Measurements from ENCODE around the gene SELENOF. TPM values are rescaled to one million over a fixed set of nuclear protein-coding genes. Genes with fewer than 3 reads are reported as not detected.

SELENOF gene
- total RNA-seq, 1 experiment from 2014 or later: 175 TPM

DNA sequence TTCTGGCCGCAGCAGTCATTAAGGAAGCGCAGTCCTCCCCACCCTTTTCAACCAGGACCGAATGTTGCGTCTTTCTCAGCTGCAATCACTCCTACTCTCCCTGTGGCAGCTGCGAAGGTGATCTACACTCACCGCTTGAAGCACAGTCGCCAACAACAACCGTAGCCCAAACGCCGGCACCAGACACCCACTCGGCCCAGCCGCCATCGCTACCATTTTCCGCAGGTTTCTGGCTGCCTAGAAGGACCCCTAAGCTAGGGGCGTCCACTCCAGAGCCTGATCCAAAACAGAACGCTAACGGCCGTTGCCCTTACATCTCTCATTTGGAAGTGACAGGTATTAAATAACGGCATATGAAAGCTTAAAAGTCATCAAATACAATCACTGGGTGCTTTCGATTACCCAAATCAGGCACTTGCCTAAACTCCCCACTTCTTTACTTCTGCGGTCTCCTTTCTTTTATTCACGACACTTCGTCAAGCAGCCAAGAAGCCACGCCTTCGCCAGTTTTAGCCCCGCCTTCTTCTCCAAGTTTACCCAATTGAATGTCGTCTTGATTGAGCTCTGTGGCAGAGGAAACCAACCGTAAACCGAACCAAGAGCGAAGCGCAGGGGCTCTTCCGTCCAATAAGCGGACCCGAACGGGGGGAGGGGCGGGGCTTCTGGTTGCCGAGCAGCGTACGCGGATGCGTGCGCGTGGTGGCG is at the start of gene SELENOF (continued):
- TF ChIP-seq, protein P1, sequence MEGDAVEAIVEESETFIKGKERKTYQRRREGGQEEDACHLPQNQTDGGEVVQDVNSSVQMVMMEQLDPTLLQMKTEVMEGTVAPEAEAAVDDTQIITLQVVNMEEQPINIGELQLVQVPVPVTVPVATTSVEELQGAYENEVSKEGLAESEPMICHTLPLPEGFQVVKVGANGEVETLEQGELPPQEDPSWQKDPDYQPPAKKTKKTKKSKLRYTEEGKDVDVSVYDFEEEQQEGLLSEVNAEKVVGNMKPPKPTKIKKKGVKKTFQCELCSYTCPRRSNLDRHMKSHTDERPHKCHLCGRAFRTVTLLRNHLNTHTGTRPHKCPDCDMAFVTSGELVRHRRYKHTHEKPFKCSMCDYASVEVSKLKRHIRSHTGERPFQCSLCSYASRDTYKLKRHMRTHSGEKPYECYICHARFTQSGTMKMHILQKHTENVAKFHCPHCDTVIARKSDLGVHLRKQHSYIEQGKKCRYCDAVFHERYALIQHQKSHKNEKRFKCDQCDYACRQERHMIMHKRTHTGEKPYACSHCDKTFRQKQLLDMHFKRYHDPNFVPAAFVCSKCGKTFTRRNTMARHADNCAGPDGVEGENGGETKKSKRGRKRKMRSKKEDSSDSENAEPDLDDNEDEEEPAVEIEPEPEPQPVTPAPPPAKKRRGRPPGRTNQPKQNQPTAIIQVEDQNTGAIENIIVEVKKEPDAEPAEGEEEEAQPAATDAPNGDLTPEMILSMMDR (IDR thresholded peaks at IDR 0.05 in 2 of 3, conservative IDR thresholded peaks at IDR 0.05 in 1 of 3; ENCODE audit: borderline replicate concordance in 1 of 3, insufficient read depth in 1 of 3, low read depth in 2 of 3, low read length in 2 of 3): no peak
- no peak for TF ChIP-seq CBX3 (IDR thresholded peaks at IDR 0.05; ENCODE audit: low read depth)
- no peak for TF ChIP-seq ZFX (IDR thresholded peaks at IDR 0.05)
- TF ChIP-seq JUND (IDR thresholded peaks at IDR 0.05): no peak
- no peak for TF ChIP-seq SRF (IDR thresholded peaks at IDR 0.05; ENCODE audit: low read depth)

DNA sequence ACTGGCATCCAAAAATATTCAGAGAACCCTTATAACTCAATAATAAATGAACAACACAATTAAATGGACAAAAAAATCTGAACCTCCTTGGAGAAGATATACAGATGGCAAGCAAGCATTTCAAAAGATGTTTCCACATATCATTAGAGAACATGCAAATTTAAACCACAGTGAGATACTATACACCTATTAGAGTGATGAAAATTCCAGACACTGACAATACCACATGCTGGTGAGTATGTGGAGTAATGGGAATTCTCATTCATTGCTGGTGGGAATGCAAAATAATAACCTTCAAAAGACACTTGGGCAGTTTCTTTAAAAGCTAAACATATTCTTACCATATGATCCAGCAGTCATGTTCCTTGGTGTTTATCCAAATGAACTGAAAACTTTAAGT is 46.6 kb upstream of the SELENOF start:
- intact Hi-C loops (cut with micrococcal nuclease): no loop called here
- Histone ChIP-seq H3K4me2 (ENCODE audit: low read length) (no peak overlapping the region), H2AFZ (ENCODE audit: low read depth, low read length, poor library complexity, severe bottlenecking) (no peak overlapping the region), H3K9me2 (ENCODE audit: insufficient read depth) (no peaks in the 10 kb centered on the region), H3K27me3 (ENCODE audit: insufficient read depth, low read length) (no peaks in the 10 kb centered on the region), H3K9ac (ENCODE audit: low read length) (no peak overlapping the region), H3K79me2 (ENCODE audit: insufficient read depth, low read length) (no peaks in the 10 kb centered on the region), H3K27ac (ENCODE audit: low read depth, low read length) (no peak overlapping the region), H3K9me3 (ENCODE audit: control insufficient read depth in 1 of 2, insufficient read depth in 1 of 2, low read depth in 1 of 2, low read length in 2 of 2) (no peaks in the 10 kb centered on the region), H4K20me1 (ENCODE audit: insufficient read depth) (no peaks in the 10 kb centered on the region), H3K4me1 (ENCODE audit: control insufficient read depth in 1 of 2, insufficient read depth in 2 of 2, low read length in 2 of 2) (no peaks in the 10 kb centered on the region), H3K36me3 (ENCODE audit: control insufficient read depth in 1 of 2, insufficient read depth in 2 of 2, low read length in 2 of 2) (no peaks in the 10 kb centered on the region), H3K4me3 (replicated peaks in 1 of 2; ENCODE audit: low read depth in 1 of 2, low read length in 2 of 2) (no peak overlapping the region)
- ChIA-PET RAD21 (ENCODE audit: low non-redundant PET in 1 of 2, low total read pairs in 2 of 2, uncharacterized antibody in 2 of 2, unreplicated experiment in 2 of 2) (no interaction called here), CTCF (no interaction called here), POLR2A (no interaction called here)
- no TSS peak for BruUV-seq (replicated peaks)
- DNase-seq (ENCODE audit: low read depth, low spot score): no peak
- ATAC-seq: no peak
- TF ChIP-seq SRF (IDR thresholded peaks at IDR 0.05; ENCODE audit: low read depth) (no peak), CEBPB (IDR thresholded peaks at IDR 0.05; ENCODE audit: low read depth) (no peak), YY1 (IDR thresholded peaks at IDR 0.05; ENCODE audit: extremely low read depth, insufficient replicate concordance, low read depth, low read length) (no peak), SIN3A (IDR thresholded peaks at IDR 0.05; ENCODE audit: low read depth) (no peak), JUND (IDR thresholded peaks at IDR 0.05) (no peak), POLR2A (IDR thresholded peaks at IDR 0.05; ENCODE audit: borderline replicate concordance, extremely low read depth, insufficient read depth, insufficient read length) (no peak), CBX3 (IDR thresholded peaks at IDR 0.05; ENCODE audit: low read depth) (no peak), RAD21 (IDR thresholded peaks at IDR 0.05; ENCODE audit: low read depth) (no peak), ZFX (IDR thresholded peaks at IDR 0.05) (no peak), ZNF274 (IDR thresholded peaks at IDR 0.05; ENCODE audit: low read depth, low read length) (no peak), POLR2AphosphoS5 (IDR thresholded peaks at IDR 0.05; ENCODE audit: low read depth, low read length) (no peak), EZH2phosphoT487 (IDR thresholded peaks at IDR 0.05; ENCODE audit: borderline replicate concordance) (no peak), SP1 (IDR thresholded peaks at IDR 0.05; ENCODE audit: low read depth) (no peak), TCF7L2 (IDR thresholded peaks at IDR 0.05; ENCODE audit: borderline replicate concordance, extremely low read depth, insufficient read depth, insufficient read length) (no peak)
- TF ChIP-seq, protein P2, sequence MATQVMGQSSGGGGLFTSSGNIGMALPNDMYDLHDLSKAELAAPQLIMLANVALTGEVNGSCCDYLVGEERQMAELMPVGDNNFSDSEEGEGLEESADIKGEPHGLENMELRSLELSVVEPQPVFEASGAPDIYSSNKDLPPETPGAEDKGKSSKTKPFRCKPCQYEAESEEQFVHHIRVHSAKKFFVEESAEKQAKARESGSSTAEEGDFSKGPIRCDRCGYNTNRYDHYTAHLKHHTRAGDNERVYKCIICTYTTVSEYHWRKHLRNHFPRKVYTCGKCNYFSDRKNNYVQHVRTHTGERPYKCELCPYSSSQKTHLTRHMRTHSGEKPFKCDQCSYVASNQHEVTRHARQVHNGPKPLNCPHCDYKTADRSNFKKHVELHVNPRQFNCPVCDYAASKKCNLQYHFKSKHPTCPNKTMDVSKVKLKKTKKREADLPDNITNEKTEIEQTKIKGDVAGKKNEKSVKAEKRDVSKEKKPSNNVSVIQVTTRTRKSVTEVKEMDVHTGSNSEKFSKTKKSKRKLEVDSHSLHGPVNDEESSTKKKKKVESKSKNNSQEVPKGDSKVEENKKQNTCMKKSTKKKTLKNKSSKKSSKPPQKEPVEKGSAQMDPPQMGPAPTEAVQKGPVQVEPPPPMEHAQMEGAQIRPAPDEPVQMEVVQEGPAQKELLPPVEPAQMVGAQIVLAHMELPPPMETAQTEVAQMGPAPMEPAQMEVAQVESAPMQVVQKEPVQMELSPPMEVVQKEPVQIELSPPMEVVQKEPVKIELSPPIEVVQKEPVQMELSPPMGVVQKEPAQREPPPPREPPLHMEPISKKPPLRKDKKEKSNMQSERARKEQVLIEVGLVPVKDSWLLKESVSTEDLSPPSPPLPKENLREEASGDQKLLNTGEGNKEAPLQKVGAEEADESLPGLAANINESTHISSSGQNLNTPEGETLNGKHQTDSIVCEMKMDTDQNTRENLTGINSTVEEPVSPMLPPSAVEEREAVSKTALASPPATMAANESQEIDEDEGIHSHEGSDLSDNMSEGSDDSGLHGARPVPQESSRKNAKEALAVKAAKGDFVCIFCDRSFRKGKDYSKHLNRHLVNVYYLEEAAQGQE (IDR thresholded peaks at IDR 0.05; ENCODE audit: low read depth): no peak
- TF ChIP-seq, protein P3, sequence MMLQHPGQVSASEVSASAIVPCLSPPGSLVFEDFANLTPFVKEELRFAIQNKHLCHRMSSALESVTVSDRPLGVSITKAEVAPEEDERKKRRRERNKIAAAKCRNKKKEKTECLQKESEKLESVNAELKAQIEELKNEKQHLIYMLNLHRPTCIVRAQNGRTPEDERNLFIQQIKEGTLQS (IDR thresholded peaks at IDR 0.05): no peak
- TF ChIP-seq, protein P4, sequence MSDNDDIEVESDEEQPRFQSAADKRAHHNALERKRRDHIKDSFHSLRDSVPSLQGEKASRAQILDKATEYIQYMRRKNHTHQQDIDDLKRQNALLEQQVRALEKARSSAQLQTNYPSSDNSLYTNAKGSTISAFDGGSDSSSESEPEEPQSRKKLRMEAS (IDR thresholded peaks at IDR 0.05): no peak
